ENCODE measurements around the gene AGO3. TPM values are rescaled to one million over a fixed set of nuclear protein-coding genes. Genes with fewer than 3 reads are reported as not detected.
A peak's percentile ranks its signal among the peaks of the same experiment; 100 is the strongest.

AGO3 gene
- total RNA-seq, 2 experiments from 2014 or later = 26.2 to 33.1 TPM

GRCh38 chr1:36081926-36082485, 151.1 kb downstream of the AGO3 start:
- Mint-ChIP-seq H3K36me3 (no peaks in the 10 kb centered on the region), H3K9me3 (ENCODE audit: low read depth) (no peaks in the 10 kb centered on the region), H3K27ac (no peak overlapping the region), H3K4me3 (no peak overlapping the region), H3K27me3 (peaks cover 38% of the 10 kb centered on the region), H3K4me1 (peaks cover 3% of the 10 kb centered on the region)
- ATAC-seq = no peak
- CTCF ChIA-PET = interaction anchor here (1.2 kb wide), 1 partner anchor 10 kb away, joined by 3 read pairs; no protein-coding TSS in a partner anchor
- DNase-seq = no peak

GRCh38 chr1:36083219-36083618, 152.3 kb downstream of the AGO3 start:
- DNase-seq (no peak), ATAC-seq (no peak)
- CTCF ChIA-PET = interaction anchor here (1.5 kb wide), 1 partner anchor 52 kb away, joined by 5 read pairs; no protein-coding TSS in a partner anchor
- no peak overlapping the region for H3K27ac Mint-ChIP-seq
- no peaks in the 10 kb centered on the region for H3K36me3 Mint-ChIP-seq
- peaks cover 38% of the 10 kb centered on the region for H3K27me3 Mint-ChIP-seq
- no peaks in the 10 kb centered on the region for H3K9me3 Mint-ChIP-seq (ENCODE audit: low read depth)
- H3K4me1 Mint-ChIP-seq = peaks cover 5% of the 10 kb centered on the region
- no peak overlapping the region for H3K4me3 Mint-ChIP-seq

GRCh38 chr1:36083635-36084496, 153.0 kb downstream of the AGO3 start, which contains the start of gene TEKT2:
Gene TEKT2, plus strand, starts transcription at chr1:36084094. Its CDS starts 828 bp downstream, at chr1:36084922.
- no peaks in the 10 kb centered on the region for H3K36me3 Mint-ChIP-seq
- no peaks in the 10 kb centered on the region for H3K9me3 Mint-ChIP-seq (ENCODE audit: low read depth)
- no peak for ATAC-seq
- no peak for DNase-seq
- H3K4me3 Mint-ChIP-seq = no peak within 1 kb of the TSS
- H3K4me1 Mint-ChIP-seq = peaks cover 5% of the 10 kb centered on the region
- no peak within 1 kb of the TSS for H3K27ac Mint-ChIP-seq
- H3K27me3 Mint-ChIP-seq = peaks cover 38% of the 10 kb centered on the region
- CTCF ChIA-PET = interaction anchor here (0.5 to 1.5 kb wide), 2 partner anchors 51 to 69 kb away, joined by 3 to 5 read pairs; no protein-coding TSS in a partner anchor

- no peak overlapping the region for H3K27ac Mint-ChIP-seq
- peaks cover 7% of the 10 kb centered on the region for H3K4me1 Mint-ChIP-seq
- no peaks in the 10 kb centered on the region for H3K9me3 Mint-ChIP-seq (ENCODE audit: low read depth)
- ATAC-seq = no peak
- H3K27me3 Mint-ChIP-seq = peaks cover 38% of the 10 kb centered on the region
- no peak for DNase-seq
- H3K36me3 Mint-ChIP-seq = peaks cover 2% of the 10 kb centered on the region
- CTCF ChIA-PET = interaction anchor here (1.5 to 3.2 kb wide), 2 partner anchors 50 to 202 kb away, joined by 5 to 10 read pairs; partner anchors contain the start of gene AGO1
- H3K4me3 Mint-ChIP-seq = no peak overlapping the region
Measured at GRCh38 chr1:36084497-36085115, 153.7 kb downstream of the AGO3 start.

- Mint-ChIP-seq H3K9me3 (ENCODE audit: low read depth) (no peaks in the 10 kb centered on the region), H3K4me1 (peaks cover 13% of the 10 kb centered on the region), H3K4me3 (no peak overlapping the region), H3K36me3 (peaks cover 6% of the 10 kb centered on the region), H3K27me3 (peaks cover 37% of the 10 kb centered on the region), H3K27ac (no peak overlapping the region)
- DNase-seq = no peak
- CTCF ChIA-PET = interaction anchor here (3.2 kb wide), 1 partner anchor 203 kb away, joined by 10 read pairs; the partner anchor contains the start of gene AGO1
- ATAC-seq = no peak
Measured at GRCh38 chr1:36085126-36085525, 154.2 kb downstream of the AGO3 start.

- peaks cover 15% of the 10 kb centered on the region for H3K4me1 Mint-ChIP-seq
- H3K9me3 Mint-ChIP-seq (ENCODE audit: low read depth) = no peaks in the 10 kb centered on the region
- no peak overlapping the region for H3K27ac Mint-ChIP-seq
- ATAC-seq (no peak), DNase-seq (no peak)
- H3K27me3 Mint-ChIP-seq = peaks cover 30% of the 10 kb centered on the region
- CTCF ChIA-PET = interaction anchor here (1.1 to 3.2 kb wide), 2 partner anchors 144 to 203 kb away, joined by 3 to 10 read pairs; partner anchors contain the start of gene AGO1
- no peak overlapping the region for H3K4me3 Mint-ChIP-seq
- H3K36me3 Mint-ChIP-seq = peaks cover 7% of the 10 kb centered on the region
Measured at GRCh38 chr1:36085686-36086526, 155.0 kb downstream of the AGO3 start.

- H3K4me1 Mint-ChIP-seq = peaks cover 18% of the 10 kb centered on the region
- CTCF ChIA-PET = interaction anchor here (0.5 to 3.2 kb wide), 3 partner anchors 144 to 230 kb away, joined by 3 to 10 read pairs (median 3); partner anchors contain the start of gene AGO1
Measured at GRCh38 chr1:36086529-36087232, 155.8 kb downstream of the AGO3 start.

GRCh38 chr1:36087233-36088123, 156.6 kb downstream of the AGO3 start:
- no peak for ATAC-seq
- Mint-ChIP-seq H3K9me3 (ENCODE audit: low read depth) (no peaks in the 10 kb centered on the region), H3K4me3 (no peak overlapping the region), H3K36me3 (peaks cover 13% of the 10 kb centered on the region), H3K27me3 (peaks cover 18% of the 10 kb centered on the region), H3K27ac (peak overlapping the region; percentile 38), H3K4me1 (peaks cover 18% of the 10 kb centered on the region)
- CTCF ChIA-PET = interaction anchor here (0.5 to 3.2 kb wide), 2 partner anchors 205 to 231 kb away, joined by 3 to 10 read pairs; partner anchors contain the start of gene AGO1
- DNase-seq = no peak

More at GRCh38 chr1:36086529-36087232, 155.8 kb downstream of the AGO3 start:
- Mint-ChIP-seq H3K4me3 (no peak overlapping the region), H3K9me3 (ENCODE audit: low read depth) (no peaks in the 10 kb centered on the region), H3K27ac (no peak overlapping the region), H3K36me3 (peaks cover 9% of the 10 kb centered on the region), H3K27me3 (peaks cover 25% of the 10 kb centered on the region)
- ATAC-seq (no peak), DNase-seq (no peak)

GRCh38 chr1:36088265-36088576, 157.3 kb downstream of the AGO3 start:
- peaks cover 18% of the 10 kb centered on the region for H3K4me1 Mint-ChIP-seq
- peak overlapping the region; percentile 87 for H3K27ac Mint-ChIP-seq
- H3K27me3 Mint-ChIP-seq = peaks cover 14% of the 10 kb centered on the region
- CTCF ChIA-PET = no interaction called here
- peak overlapping the region; percentile 90 for H3K4me3 Mint-ChIP-seq
- peaks cover 15% of the 10 kb centered on the region for H3K36me3 Mint-ChIP-seq
- DNase-seq (no peak), ATAC-seq (no peak)
- no peaks in the 10 kb centered on the region for H3K9me3 Mint-ChIP-seq (ENCODE audit: low read depth)

GRCh38 chr1:36088577-36089392, 157.9 kb downstream of the AGO3 start, which contains the start of gene ADPRS:
Gene ADPRS, plus strand, starts transcription at chr1:36088892. Its CDS starts 13 bp downstream, at chr1:36088905.
- H3K36me3 Mint-ChIP-seq = peaks cover 19% of the 10 kb centered on the region
- peak within 1 kb of the TSS; percentile 90 for H3K4me3 Mint-ChIP-seq
- DNase-seq = peak; percentile 94
- CTCF ChIA-PET = interaction anchor here (0.7 to 2.1 kb wide), 5 partner anchors 11 to 189 kb away, joined by 3 to 5 read pairs (median 3); partner anchors contain the start of gene TRAPPC3
- H3K27ac Mint-ChIP-seq = peak within 1 kb of the TSS; percentile 87
- peaks cover 9% of the 10 kb centered on the region for H3K27me3 Mint-ChIP-seq
- peaks cover 18% of the 10 kb centered on the region for H3K4me1 Mint-ChIP-seq
- peak; percentile 87 for ATAC-seq
- H3K9me3 Mint-ChIP-seq (ENCODE audit: low read depth) = no peaks in the 10 kb centered on the region
